Measurements from ENCODE around the gene TOGARAM2.

The TOGARAM2 gene

DNA sequence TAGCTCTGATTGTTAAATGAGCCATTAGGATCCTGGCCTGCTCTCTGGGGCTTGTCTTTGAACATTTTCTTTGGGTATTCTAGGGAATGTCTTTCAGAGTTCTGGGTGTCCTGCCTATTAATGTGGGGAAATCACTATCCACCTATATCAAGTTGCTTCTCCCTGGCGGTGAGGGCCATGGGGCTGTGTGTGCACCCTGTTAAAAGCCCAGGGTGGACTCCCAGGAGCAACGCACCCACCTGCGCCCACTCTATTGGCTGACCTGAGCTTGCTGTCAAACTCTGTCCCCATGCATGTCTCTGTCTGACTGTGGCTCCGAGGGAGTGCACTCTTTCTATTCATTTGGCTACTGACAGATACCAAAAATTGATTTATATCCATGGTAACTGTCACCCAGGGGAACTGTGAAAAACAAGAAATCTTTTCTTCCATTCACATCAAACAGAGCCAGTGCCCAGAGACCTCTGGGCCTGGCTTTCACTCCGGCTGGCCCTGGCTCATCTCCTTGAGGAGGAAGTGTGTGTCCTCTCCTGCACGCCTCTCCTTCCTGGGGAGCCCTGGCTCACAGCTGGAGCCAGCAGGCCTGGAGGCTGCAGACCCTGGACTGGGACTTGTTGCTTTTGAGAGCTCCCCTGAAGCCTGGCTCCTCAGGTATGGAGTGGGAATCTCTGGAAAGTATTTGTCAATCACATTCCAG, 10.5 kb upstream of the TOGARAM2 start:
- Histone ChIP-seq H4K12ac (ENCODE audit: low read depth, low read length) (no peak overlapping the region), H3K9ac (ENCODE audit: low read length) (no peak overlapping the region), H3K79me2 (ENCODE audit: control insufficient read depth, insufficient read depth, low read length, poor library complexity) (no peaks in the 10 kb centered on the region), H3K23ac (ENCODE audit: low read length) (no peak overlapping the region), H3K79me1 (ENCODE audit: low read length) (no peaks in the 10 kb centered on the region), H2AFZ (ENCODE audit: insufficient read depth, low read length, poor library complexity) (no peak overlapping the region), H2AK5ac (ENCODE audit: low read length) (no peak overlapping the region), H3K27me3 (ENCODE audit: insufficient read depth, low read length) (no peaks in the 10 kb centered on the region), H3K9me3 (ENCODE audit: insufficient read depth, low read depth, low read length) (no peaks in the 10 kb centered on the region), H3K4me2 (ENCODE audit: low read length) (no peak overlapping the region), H3K4ac (ENCODE audit: low read depth, low read length) (no peak overlapping the region), H4K91ac (ENCODE audit: low read depth, low read length) (no peak overlapping the region), H3K27ac (ENCODE audit: low read depth, low read length) (no peak overlapping the region), H2BK5ac (ENCODE audit: low read depth, low read length, poor library complexity) (no peak overlapping the region), H3K18ac (ENCODE audit: low read length) (no peak overlapping the region), H3K36me3 (ENCODE audit: control insufficient read depth in 1 of 2, insufficient read depth in 2 of 2, low read length in 2 of 2) (no peaks in the 10 kb centered on the region), H3K4me3 (ENCODE audit: low read depth, low read length) (no peak overlapping the region), H4K8ac (ENCODE audit: low read depth, low read length) (no peak overlapping the region), H3K4me1 (ENCODE audit: control insufficient read depth in 1 of 2, insufficient read depth in 2 of 2, low read length in 2 of 2) (no peaks in the 10 kb centered on the region), H2BK12ac (ENCODE audit: low read length) (no peak overlapping the region), H2BK120ac (ENCODE audit: insufficient read depth, low read length, poor library complexity) (no peak overlapping the region), H3K14ac (ENCODE audit: low read length) (no peak overlapping the region)
- no CpG with 5 or more reads among the region's 6 CpGs for WGBS (ENCODE audit: extremely low coverage, insufficient coverage, insufficient read length)
- DNase-seq, result no peak

DNA sequence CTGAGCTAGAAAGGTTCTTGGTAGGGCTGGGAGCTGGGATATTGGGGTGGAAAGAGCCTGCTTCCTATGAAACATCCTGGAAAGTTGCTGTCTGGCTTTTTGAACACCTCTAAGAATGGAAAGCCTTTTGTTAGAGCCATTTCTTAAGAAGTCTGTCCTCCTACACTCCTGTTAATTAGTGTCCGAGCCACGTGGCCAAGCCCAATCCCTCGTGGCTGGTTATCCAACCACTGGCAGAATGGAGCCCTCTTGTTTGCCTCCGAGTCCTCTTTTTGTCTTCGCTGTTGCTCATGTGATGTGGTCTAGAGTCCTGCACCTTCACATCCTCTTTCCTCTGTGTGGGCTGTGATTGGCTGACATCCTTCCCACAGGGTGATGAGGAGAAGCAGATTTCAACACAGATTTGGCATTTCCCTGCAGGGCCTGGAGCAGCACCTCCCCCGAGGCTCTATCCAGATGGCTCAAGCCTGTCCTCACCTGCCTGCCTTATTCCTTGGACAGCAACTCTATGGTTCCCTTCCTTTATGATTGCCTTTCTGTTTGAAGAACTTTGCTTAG, 8.2 kb upstream of the TOGARAM2 start:
- H4K8ac ChIP-seq (ENCODE audit: low read depth, low read length), result no peak overlapping the region
- H3K27me3 ChIP-seq (ENCODE audit: insufficient read depth, low read length), result no peaks in the 10 kb centered on the region
- H4K91ac ChIP-seq (ENCODE audit: low read depth, low read length), result no peak overlapping the region
- no peak overlapping the region for H2AK5ac ChIP-seq (ENCODE audit: low read length)
- no peak overlapping the region for H2BK5ac ChIP-seq (ENCODE audit: low read depth, low read length, poor library complexity)
- no CpG with 5 or more reads among the region's 6 CpGs for WGBS (ENCODE audit: extremely low coverage, insufficient coverage, insufficient read length)
- H3K9me3 ChIP-seq (ENCODE audit: insufficient read depth, low read depth, low read length), result no peaks in the 10 kb centered on the region
- H3K9ac ChIP-seq (ENCODE audit: low read length), result no peak overlapping the region
- H2BK120ac ChIP-seq (ENCODE audit: insufficient read depth, low read length, poor library complexity), result no peak overlapping the region
- H3K36me3 ChIP-seq (ENCODE audit: control insufficient read depth in 1 of 2, insufficient read depth in 2 of 2, low read length in 2 of 2), result no peaks in the 10 kb centered on the region
- no peak overlapping the region for H3K4ac ChIP-seq (ENCODE audit: low read depth, low read length)
- no peaks in the 10 kb centered on the region for H3K79me2 ChIP-seq (ENCODE audit: control insufficient read depth, insufficient read depth, low read length, poor library complexity)
- H3K18ac ChIP-seq (ENCODE audit: low read length), result no peak overlapping the region
- no peak overlapping the region for H2AFZ ChIP-seq (ENCODE audit: insufficient read depth, low read length, poor library complexity)
- no peak overlapping the region for H3K14ac ChIP-seq (ENCODE audit: low read length)
- H3K4me1 ChIP-seq (ENCODE audit: control insufficient read depth in 1 of 2, insufficient read depth in 2 of 2, low read length in 2 of 2), result peaks cover 4 to 8% of the 10 kb centered on the region in 2 experiments
- no peak overlapping the region for H3K4me3 ChIP-seq (ENCODE audit: low read depth, low read length)
- no peak overlapping the region for H3K23ac ChIP-seq (ENCODE audit: low read length)
- H3K27ac ChIP-seq (ENCODE audit: low read depth, low read length), result no peak overlapping the region
- H3K4me2 ChIP-seq (ENCODE audit: low read length), result no peak overlapping the region
- no peaks in the 10 kb centered on the region for H3K79me1 ChIP-seq (ENCODE audit: low read length)
- H4K12ac ChIP-seq (ENCODE audit: low read depth, low read length), result no peak overlapping the region
- no peak overlapping the region for H2BK12ac ChIP-seq (ENCODE audit: low read length)
- peak; percentile 50 to 72 for DNase-seq

DNA sequence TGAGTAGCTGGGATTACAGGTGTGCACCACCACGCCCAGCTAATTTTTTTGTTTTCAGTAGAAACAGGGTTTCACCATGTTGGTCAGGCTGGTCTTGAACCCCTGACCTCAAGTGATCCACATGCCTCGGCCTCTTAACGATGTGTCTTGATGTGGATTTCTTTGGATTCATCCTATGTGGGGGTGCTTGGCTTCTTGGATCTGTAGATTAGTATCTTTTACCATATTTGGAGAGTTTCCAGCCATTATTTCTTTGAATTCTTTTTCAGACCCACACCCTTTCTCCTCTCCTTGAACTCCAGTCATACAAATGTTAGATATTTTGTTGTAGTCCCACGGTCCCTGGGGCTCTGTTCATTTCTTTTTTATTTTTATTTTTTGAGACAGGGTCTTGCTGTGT, 6.8 kb upstream of the TOGARAM2 start:
- no peak overlapping the region for H2BK5ac ChIP-seq (ENCODE audit: low read depth, low read length, poor library complexity)
- WGBS (ENCODE audit: extremely low coverage, insufficient coverage, insufficient read length), result no CpG with 5 or more reads among the region's 4 CpGs
- H2BK120ac ChIP-seq (ENCODE audit: insufficient read depth, low read length, poor library complexity), result no peak overlapping the region
- no peak overlapping the region for H3K9ac ChIP-seq (ENCODE audit: low read length)
- H3K27ac ChIP-seq (ENCODE audit: low read depth, low read length), result no peak overlapping the region
- no peak overlapping the region for H3K4me3 ChIP-seq (ENCODE audit: low read depth, low read length)
- no peaks in the 10 kb centered on the region for H3K36me3 ChIP-seq (ENCODE audit: control insufficient read depth in 1 of 2, insufficient read depth in 2 of 2, low read length in 2 of 2)
- H3K9me3 ChIP-seq (ENCODE audit: insufficient read depth, low read depth, low read length), result no peaks in the 10 kb centered on the region
- no peak overlapping the region for H2AK5ac ChIP-seq (ENCODE audit: low read length)
- no peak overlapping the region for H4K91ac ChIP-seq (ENCODE audit: low read depth, low read length)
- no peak overlapping the region for H3K18ac ChIP-seq (ENCODE audit: low read length)
- no peak overlapping the region for H2AFZ ChIP-seq (ENCODE audit: insufficient read depth, low read length, poor library complexity)
- no peak overlapping the region for H3K4ac ChIP-seq (ENCODE audit: low read depth, low read length)
- no peak overlapping the region for H3K23ac ChIP-seq (ENCODE audit: low read length)
- no peak overlapping the region for H4K12ac ChIP-seq (ENCODE audit: low read depth, low read length)
- H3K14ac ChIP-seq (ENCODE audit: low read length), result no peak overlapping the region
- H3K4me2 ChIP-seq (ENCODE audit: low read length), result no peak overlapping the region
- DNase-seq, result no peak
- H3K79me2 ChIP-seq (ENCODE audit: control insufficient read depth, insufficient read depth, low read length, poor library complexity), result no peaks in the 10 kb centered on the region
- H3K4me1 ChIP-seq (ENCODE audit: control insufficient read depth in 1 of 2, insufficient read depth in 2 of 2, low read length in 2 of 2), result peaks cover 4 to 8% of the 10 kb centered on the region in 2 experiments
- no peaks in the 10 kb centered on the region for H3K79me1 ChIP-seq (ENCODE audit: low read length)
- H4K8ac ChIP-seq (ENCODE audit: low read depth, low read length), result no peak overlapping the region
- H3K27me3 ChIP-seq (ENCODE audit: insufficient read depth, low read length), result no peaks in the 10 kb centered on the region
- H2BK12ac ChIP-seq (ENCODE audit: low read length), result no peak overlapping the region

DNA sequence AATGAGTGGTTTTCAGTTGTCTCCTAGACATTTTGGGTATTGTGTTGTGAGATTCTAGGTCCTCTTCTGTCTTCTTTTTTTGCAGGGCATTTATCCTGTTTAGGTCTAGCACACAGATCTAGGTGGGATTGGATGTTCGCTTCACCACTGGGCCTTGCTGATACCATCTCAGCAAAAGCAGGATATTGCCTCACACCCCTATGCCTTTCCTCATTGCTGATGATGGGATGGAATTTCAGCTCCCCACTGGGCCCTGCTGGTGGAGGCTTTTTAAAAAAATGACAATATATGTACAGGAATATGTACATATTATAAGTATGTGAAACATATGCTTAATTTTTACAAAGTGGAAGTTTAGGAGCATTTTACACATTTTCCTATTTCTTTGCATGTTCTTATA, 5.4 kb upstream of the TOGARAM2 start:
- Histone ChIP-seq H3K27ac (ENCODE audit: low read depth, low read length) (no peak overlapping the region), H3K9ac (ENCODE audit: low read length) (no peak overlapping the region), H3K79me2 (ENCODE audit: control insufficient read depth, insufficient read depth, low read length, poor library complexity) (no peaks in the 10 kb centered on the region), H3K4me3 (ENCODE audit: low read depth, low read length) (no peak overlapping the region), H3K4ac (ENCODE audit: low read depth, low read length) (no peak overlapping the region), H4K8ac (ENCODE audit: low read depth, low read length) (no peak overlapping the region), H3K4me2 (ENCODE audit: low read length) (no peak overlapping the region), H3K14ac (ENCODE audit: low read length) (no peak overlapping the region), H2AK5ac (ENCODE audit: low read length) (no peak overlapping the region), H2BK5ac (ENCODE audit: low read depth, low read length, poor library complexity) (no peak overlapping the region), H4K12ac (ENCODE audit: low read depth, low read length) (no peak overlapping the region), H3K36me3 (ENCODE audit: control insufficient read depth in 1 of 2, insufficient read depth in 2 of 2, low read length in 2 of 2) (no peaks in the 10 kb centered on the region), H3K79me1 (ENCODE audit: low read length) (no peaks in the 10 kb centered on the region), H2BK12ac (ENCODE audit: low read length) (no peak overlapping the region), H3K9me3 (ENCODE audit: insufficient read depth, low read depth, low read length) (no peaks in the 10 kb centered on the region), H2BK120ac (ENCODE audit: insufficient read depth, low read length, poor library complexity) (no peak overlapping the region), H3K4me1 (ENCODE audit: control insufficient read depth in 1 of 2, insufficient read depth in 2 of 2, low read length in 2 of 2) (peaks cover 4 to 8% of the 10 kb centered on the region in 2 experiments), H2AFZ (ENCODE audit: insufficient read depth, low read length, poor library complexity) (no peak overlapping the region), H3K27me3 (ENCODE audit: insufficient read depth, low read length) (no peaks in the 10 kb centered on the region), H3K23ac (ENCODE audit: low read length) (no peak overlapping the region), H3K18ac (ENCODE audit: low read length) (no peak overlapping the region), H4K91ac (ENCODE audit: low read depth, low read length) (no peak overlapping the region)
- WGBS (ENCODE audit: extremely low coverage, insufficient coverage, insufficient read length), result no CpG with 5 or more reads among the region's 1 CpG
- DNase-seq, result peak; percentile 85 to 93
